Activated naive CD4-positive, alpha-beta T cell (primary cell): ENCODE data around the gene STK39.

Experiments used
- DNase-seq, 4 experiments: peaks; one replicate each; lab custom pipeline; 2025; lab: John Stamatoyannopoulos, UW

Gene STK39

DNA sequence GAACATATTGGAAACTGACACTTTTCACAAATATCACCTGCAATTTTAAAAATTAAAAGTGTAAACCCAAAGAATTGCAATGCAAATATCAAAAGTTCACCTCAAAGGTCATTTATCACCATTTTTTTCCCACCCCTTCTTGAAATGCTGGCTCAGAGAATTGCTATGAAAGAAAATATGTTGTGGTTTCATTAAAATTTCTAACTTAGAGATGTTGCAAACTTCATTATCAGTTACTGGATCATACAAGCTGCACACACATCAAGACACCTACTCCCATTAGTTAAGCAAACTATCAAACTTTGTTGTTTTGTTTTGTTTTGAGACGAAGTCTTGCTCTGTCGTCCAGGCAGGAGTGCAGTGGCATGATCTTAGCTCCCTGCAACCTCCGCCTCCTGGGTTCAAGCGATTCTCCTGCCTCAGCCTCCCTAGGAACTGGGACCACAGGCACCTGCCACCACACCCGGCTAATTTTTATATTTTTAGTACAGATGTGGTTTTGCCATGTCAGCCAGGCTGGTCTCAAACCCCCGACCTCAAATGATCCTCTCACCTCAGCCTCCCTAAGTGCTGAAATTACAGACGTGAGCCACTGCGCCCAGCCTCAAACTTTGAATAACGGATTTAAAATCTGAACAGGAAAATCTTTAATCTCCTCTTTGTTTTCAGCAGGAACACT lies 37.0 kb downstream of the STK39 start:
- DNase-seq: no peak

DNA sequence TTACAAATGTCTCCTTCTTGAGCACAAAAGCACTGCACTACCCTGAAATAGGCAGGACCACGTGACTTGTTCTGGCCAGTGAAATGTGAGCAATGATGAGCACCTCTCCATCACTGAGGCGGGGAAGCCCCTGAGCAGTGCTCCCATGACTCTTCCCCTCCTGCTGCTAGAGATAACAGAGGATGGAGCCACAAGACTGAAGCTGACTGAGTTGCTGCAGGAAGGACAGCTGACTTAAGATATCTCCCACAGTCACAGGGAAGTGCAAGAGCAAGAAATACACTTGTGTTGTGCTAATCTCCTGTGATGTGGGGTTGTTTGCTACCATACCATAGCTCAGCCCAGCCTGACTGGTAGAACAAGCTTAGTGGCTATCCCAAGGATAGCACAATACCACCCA lies 38.7 kb downstream of the STK39 start:
- no peak for DNase-seq

DNA sequence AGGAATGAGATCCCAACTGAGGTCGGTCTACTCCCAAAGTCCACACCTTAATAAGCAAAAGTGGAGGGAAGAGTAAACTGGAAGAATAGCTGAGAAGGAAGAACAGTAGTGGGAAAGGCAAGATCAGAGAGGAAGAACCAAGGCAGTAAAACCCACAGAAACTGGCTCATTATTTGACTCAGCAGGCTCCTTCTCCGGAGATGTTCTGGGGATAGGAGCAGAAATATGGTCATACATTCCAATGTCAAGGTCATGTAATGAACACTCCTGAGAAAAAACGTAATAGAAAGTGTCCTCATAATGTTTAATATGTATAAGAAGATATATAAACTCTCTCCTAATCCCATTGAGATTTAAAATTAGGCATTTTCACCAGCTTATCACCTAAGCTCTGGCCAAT lies 39.5 kb downstream of the STK39 start:
- no peak for DNase-seq

DNA sequence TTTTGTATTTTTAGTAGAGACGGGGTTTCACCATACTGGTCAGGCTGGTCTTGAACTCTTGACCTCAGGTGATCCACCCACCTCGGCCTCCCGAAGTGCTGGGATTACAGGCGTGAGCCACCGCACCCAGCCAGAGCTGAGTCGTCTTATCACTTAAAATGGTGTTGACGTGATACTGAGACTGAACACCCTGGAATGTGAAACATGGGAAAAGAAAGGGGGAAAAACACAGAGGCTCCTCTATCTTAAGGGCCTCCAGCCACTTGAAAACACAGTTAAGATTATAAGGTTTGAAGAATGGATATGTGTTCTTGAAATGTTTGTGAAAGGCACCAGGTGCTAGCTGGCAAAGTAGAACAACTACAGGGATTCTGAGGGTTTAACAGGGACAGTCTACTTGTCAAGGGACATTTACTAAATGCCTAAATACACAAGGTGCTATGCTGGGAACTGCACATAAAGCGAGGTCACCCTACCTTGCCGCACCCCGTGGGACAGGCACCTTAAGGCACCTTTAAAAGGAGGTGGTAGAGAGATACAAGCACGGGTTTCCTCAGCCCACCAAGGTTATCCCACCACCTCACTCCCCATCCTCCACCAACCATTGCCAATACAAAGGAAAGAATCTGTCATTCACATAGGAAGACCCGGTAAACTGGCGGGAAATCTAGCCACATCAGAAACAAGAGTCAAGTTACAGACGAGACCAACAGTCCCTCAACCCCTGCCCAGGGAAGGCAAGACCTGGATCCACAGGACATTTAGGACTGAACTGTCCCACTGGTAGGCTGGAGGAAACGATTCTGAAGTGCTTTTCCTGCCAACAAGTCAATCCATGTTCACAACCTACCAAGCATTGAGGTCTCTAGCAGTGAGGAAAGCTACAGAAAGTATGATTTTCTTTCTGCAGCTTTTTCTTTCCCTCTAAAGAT lies 43.4 kb downstream of the STK39 start:
- no peak for DNase-seq

DNA sequence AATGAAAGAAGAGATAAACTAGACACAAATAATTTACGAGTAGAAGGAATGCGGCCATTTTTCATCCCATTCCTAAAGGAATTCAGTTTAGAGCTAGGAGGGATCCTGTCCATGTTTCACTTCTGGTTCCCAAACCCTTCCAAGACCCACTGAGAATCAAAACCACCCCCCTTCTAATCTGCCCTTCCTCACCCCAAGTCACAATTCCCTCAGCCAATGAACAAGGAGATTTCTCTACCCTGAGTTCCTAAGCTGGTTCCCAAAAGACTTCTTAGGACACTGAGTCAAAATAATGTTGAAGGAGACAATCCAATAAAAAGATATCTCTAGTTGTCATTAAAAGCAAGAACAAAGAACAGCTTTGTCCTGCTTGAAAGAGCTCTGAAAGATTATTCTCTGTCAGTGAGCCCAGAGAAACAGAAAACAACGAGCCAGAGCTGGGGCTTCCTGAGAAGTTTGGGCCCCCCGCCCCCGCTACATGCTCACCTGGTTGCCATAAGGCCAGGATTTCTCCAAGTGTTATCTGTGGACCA lies 45.7 kb downstream of the STK39 start:
- DNase-seq: no peak

DNA sequence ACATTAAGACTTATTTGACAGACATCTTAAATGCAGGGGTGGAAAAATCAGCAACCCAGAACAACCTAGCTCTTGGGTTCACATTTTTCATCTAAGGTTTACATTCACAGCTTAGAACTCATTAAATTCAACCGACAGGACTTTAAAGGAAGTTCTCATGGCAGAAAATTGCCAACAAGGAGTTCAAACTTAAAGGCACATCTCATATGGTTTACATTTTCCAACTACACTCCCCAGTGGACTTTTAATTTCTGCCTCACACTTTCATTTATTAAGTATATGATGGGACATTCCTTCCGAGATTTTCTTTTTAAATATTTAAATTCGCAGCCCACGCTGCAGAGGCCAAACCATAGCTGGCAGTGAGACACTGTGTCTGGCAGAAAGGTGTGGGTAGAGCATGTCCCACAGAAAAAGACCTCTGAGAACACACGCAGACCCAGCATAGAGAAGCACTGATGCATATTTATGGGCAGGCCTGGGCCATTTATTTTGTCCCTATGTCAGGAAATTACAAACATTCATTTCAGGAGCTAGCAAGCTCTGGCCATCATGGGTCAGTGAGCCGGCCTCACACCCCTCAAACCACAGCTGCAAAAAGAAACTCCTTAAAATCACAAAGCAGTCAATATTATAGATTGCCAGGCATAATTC lies 46.3 kb downstream of the STK39 start:
- DNase-seq: no peak

DNA sequence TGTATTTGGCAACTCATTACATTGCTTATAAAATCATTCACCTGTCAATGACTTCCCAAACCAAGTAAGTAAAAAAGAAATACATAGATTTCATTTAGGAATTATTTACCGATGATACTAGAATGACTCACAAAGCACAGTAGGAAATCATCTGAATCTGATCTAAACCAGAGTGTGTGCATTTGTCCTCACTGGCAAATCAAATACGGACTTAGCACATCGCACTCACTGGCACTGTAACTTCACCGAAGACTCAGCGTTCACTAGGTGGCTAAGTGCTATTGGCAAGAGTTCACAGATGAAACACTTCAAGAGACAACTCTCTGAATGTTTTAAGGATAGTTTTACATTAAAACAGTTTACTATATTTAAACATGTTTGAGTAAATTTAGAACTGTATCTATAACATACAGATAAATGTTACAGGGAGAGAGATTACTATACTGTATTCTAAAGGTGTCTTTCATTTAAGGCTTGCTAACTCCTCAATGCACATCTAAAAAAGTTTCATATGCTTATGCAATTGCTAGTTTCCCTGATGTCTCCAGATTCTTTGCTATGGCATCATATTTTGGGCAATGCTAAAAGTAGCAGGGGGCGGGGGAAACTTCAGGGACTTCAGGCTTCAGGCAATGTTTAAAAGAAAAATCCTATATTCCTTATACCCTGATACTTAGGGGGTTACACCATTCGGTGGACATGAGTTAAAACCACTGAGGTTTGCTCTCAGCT lies 48.8 kb downstream of the STK39 start:
- DNase-seq: no peak

DNA sequence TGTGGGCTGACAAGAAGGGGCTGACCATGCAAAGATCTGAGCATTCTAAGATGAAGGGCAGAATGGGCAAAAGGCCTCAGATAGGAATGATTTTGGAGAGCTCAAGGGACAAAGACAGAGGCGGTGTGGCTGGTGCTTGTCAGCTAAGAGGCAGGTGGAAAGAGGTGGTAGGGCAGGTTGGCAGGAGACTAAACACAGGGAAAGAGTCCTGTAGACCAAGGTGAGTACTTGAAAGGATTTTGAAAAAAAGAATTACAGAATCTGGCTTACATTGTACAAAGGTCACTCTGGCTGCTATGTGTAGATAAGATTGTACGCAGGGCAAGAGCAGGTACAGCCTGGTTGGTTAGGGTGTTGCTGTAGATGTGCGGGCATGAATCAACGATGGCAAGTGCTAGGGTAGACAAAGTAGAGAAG lies 50.6 kb downstream of the STK39 start:
- DNase-seq: no peak

DNA sequence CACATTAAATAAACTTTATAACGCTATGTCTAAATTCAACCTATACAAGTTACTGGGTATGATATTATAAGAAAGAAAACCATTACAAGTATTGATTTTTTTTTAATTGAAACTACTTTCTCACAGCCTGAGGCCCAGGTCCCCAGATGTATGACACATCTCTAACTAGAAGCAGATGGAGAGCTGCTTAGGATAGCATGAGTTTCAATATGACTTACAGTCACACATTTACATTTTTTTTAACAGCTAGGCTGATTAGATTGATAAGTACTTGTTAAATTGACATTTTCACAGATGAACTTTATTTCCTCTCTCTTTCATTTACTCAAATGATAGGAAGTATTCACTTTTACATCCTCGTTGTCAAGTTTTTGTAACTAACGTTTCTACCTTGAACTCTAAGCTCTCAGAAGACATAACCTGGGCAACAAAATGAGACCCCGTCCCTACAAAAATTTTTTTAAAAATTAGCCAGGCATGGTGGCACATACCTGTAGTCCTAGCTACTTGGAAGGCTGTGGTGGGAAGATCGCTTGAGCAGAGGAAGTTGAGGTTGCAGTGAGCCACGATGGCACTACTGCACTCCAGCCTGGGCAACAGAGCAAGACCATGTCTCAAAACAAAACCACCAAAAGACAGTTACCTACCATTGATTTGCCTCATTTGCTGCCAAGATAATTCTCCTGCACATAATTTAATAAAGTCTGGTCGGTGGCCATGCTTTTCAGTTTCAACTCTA lies 52.4 kb downstream of the STK39 start:
- no peak for DNase-seq

DNA sequence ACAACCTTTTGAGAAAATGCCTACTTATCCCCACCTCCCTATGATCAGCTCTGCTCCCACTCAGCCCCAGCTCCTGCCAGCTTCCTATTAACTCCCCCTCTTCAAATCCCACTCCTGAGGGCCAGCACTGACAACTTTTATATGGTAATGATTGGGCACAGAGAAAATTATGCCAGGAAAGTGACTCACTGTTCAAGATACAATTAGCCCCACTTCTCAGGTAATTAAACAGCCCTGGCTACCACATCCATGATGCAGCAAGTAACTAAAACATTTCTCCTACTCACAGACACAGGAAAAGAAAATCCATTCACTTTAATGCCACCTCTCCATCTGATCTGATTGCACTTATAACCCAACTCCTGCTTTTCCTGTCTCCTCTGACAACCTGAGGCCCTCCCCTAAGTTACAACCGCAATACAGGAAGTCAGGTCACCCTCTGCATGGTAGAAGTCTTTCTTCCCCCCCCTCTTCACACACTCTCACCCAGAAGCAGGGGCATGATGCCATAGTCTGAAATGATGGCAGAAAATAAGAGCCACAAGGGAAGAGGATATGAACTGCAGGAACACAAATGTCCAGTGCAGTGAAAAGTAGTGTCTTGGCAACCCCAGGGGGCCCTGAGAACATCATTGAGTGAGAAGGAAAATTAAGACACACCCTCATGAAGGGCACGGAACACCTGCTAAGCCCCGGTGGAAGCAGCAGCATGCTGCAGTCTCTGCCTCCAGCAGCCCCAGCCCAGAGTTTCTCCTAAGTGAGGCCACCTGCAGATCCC lies 54.4 kb downstream of the STK39 start:
- no peak for DNase-seq

DNA sequence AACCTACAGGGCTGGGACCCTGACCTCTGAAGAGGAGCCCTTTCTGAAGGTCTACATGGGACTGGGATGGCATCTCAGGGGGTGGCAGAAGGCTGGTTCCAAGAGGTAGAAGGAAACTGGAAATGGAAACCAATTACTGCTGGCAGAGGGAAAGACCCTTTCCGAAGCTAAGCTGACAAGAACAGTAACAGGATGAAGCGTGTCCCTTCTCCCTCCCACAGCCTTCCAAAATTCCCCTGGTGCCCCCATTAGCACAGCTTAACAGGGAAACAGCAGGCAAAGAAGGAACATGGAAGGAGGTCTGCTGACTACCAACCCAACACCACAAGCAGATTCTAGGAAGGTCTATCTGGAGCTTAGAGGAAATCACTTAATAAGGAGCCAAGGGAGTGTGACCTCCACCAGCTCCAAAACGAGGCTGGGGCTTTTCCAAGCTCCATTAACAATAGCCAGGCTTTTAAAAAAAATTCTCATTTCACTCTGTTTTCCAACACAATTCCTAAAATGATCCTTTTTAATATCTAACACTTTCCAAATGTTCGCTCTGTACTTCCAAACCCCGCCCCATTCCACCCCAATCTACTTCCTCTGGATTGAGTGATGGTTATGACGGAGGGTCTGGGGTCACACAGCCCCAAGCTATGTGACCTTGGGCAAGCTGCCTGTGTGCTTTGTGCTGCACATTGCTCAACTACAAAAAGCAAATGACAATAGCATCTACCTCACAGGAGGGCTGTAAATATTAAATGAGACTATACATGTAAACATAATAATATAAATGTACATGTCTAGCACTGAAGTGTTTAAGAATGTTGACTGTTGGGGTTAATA lies 55.2 kb downstream of the STK39 start:
- DNase-seq: no peak

DNA sequence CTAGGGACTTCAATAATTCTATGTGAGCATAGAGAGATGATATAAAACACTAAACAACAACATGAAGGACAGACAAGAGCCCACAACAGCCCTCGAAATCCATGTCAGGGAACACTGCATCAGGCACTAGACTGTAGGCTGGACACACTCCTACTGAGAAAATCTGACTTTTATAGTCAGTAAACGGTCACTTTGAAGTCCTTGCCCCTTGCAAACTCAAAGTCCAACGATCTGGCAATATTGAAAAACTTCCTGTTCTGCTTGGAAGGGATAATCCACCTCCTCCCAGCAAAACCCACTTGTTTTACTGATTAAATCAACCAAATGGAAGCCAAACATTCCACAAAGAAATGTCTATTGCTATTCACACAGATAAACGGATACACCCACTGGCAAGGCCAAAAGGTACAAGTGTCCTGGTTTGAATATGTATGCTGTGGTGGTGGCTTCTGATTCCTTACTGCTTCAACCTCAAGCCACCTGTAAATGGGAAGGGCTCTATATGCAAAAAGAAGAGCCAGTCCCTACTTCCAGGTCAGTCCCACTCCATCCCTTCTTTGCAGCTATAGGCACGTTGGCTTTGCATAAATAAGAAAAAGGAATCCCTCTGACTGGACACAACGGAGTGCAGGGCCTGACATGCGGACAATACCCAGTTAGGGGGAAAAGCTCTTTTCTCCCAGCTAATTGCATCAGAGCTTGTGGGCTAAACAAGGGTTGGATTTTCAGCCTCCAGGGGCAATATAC lies 56.6 kb downstream of the STK39 start:
- no peak for DNase-seq

DNA sequence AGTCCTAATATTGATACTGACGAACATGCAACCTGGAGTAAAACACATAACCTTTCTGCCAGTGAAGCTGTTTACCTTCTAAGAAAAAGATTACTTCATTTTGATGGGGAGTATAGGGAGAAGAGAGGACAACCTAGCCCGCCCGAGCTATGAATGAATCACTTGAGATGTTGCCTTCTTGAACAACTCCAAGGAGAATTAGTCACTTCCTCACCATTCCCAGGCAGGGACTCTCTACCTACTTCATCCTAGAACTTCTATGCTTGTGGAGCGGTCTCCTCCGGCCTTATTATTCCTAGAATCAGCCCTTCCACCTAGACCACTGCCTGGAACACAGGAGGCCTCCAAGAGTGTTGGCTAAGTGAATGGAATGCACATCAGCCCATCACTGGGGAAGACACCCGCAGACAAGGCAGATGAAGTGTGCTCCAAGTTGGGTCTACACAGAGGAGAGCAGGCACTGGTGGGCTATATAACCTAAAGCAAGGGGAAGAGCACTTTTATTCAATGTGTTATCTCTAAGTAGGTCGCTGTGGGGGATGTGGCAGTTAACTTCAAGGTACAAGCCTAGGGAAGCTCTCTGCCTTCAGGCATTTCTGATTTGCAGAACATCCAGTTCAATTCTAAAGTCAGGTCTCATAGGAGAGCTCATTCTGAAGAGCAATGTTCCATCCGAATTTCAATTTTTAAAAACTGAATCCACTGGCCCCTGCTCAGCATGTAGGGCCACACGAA lies 57.4 kb downstream of the STK39 start:
- no peak for DNase-seq

DNA sequence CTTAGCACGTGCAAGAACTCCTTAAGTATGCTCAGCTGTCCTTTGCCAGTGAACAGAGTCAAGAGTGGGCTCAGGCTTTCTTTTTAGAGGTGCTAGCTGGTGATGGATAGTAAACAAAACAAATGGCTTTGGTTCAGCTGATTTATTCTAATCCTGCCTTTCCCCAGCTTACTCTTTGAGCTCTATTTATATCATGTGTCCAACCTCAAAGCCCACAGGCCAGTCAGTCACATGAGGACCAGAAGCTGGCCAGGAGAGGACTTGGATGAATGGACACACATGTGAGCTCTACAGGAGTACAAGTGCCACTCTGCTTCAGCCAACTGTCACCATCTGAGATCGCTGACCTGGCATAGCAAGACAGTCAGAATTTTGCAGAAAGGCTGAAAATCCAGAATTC lies 59.4 kb downstream of the STK39 start:
- no peak for DNase-seq

DNA sequence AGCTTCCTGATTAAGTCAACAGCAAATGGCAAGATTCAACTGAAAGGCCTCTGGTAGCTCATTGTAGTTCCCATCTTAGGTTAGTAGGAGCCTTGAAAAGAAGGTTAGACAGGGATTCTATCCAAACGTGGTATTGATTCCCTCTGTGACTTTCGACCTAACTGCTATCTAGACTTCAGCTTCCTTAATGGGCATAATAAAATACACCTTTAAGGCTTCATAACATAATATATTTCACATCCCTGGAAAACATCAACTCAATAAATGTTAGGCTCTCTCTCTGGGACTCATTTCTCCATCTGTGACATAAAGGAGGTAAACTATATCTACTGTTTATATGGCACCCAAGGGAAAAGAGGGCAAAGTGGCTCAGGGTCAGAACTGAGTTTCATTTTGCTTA lies 60.9 kb downstream of the STK39 start:
- no peak for DNase-seq

DNA sequence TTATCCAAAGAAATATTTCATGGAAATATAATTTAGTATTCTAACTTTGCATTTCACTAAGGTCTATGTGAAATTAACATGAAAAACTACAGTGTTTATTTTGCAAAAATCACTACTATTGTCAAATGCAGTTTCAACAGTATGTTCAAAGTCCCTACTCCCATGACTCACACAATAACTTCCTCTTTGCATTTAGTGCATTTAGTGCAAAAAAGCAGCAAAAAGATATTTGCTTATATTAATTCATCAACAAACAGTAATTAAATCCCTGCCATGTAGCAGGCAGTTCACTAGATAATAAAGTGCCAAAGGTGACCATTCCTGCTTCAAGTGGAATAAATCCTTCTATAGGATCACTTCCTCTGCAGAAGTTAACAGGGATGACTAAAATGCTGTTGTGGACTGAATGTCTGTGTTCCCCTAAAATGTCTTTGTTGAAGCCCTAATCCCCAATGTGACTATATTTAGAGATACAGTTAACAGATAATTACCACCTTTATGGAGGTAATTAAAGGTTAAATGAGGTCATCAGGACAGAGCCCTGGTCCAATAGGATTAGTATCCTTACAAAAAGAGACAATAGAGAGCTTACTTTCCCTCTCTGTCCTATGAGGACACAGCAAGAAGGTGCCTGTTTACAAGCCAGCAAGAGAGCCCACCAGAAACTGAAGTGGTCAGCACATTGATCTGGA lies 61.7 kb downstream of the STK39 start:
- no peak for DNase-seq

DNA sequence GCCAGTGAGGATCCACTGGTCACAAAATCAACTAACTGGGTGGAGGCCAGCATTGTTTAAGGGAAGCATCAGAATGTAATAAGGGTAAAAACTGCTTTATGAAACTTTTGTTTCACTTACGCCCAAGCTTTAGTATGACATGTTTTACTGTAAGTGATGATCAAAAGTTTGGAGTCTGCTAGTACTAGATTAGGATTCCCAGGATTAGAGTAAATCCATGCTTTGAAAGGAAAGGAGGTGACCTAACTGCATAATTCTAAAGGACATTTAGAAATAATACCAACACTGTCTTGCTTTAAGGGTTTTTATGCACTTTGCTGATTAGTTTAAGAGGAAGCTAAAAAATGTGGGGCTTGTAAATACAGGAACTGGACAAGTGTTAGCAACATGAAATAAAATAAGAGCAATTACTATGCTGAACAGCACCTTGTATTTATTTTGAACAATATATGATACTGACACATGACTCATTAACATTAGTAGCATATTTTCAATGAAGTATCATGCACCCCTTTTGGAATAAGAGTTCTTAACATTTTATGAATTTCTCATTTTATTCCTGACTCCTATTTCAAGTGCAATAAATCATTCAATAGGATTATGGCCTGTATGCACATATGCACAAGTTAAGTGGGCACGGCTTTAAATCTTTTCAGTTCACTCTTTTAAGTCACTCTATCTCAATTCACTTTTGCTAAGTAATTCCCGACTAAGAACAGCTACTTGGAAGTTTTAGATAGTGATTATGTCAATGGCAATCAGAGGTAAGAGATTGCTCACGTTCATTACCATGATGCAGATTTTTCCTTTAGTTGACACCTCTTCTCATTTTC lies 62.5 kb downstream of the STK39 start:
- no peak for DNase-seq
